ENCODE measurements around the gene FCRLB. TPM values are rescaled to one million over a fixed set of nuclear protein-coding genes. Genes with fewer than 3 reads are reported as not detected.
A peak's percentile ranks its signal among the peaks of the same experiment; 100 is the strongest.

FCRLB gene
- total and polyA plus RNA-seq, 9 of the 15 experiments (the other 6 are each of a cell fraction or from before 2014, with no cell fraction given): 0.20 to 4.6 (median 1.3) TPM

DNA sequence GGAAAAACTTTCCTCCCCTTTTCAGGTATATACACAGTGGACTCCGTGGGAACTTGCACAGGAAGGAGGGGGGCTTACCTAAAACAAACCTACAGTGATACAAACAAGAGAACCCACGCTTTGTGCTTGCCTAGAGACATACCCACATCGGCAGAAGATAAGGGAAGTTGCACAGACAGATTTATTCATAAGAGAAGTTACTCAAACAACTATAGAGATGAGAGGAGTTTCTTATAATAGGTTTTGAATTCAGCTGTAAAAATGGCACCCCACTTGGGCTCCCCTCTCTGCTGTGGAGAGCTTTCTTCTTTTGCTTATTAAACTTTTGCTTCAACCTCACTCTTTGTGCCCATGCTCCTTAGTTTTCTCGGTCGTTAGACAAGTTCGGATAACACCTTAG is 26.5 kb downstream of the FCRLB start:
- Histone ChIP-seq H3K4me3 (no peak overlapping the region), H3K4me1 (replicated peaks in 1 of 2; ENCODE audit: control insufficient read depth in 2 of 2, insufficient read depth in 2 of 2, low read length in 2 of 2) (peaks cover 14 to 29% of the 10 kb centered on the region in 2 experiments; a peak in 4 of 5 replicates), H3K4me2 (ENCODE audit: insufficient read depth, low read length) (no peak overlapping the region), H3K79me2 (ENCODE audit: control insufficient read depth, insufficient read depth, low read length) (peaks cover 31% of the 10 kb centered on the region), H3K9me1 (ENCODE audit: control insufficient read depth, insufficient read depth, low read length) (no peaks in the 10 kb centered on the region), H3K9me3 (replicated peaks; ENCODE audit: control insufficient read depth, insufficient read depth, low read depth, low read length) (no peaks in the 10 kb centered on the region), H3K36me3 (ENCODE audit: control insufficient read depth, insufficient read depth, low read length) (peaks cover 19% of the 10 kb centered on the region), H3K27ac (ENCODE audit: extremely low read depth, low read depth, low read length) (no peak overlapping the region), H2AFZ (ENCODE audit: low read depth, low read length) (no peak overlapping the region), H3K9ac (ENCODE audit: insufficient read depth in 1 of 2, low read depth in 2 of 2, low read length in 2 of 2) (no peak overlapping the region), H3K27me3 (ENCODE audit: control insufficient read depth in 2 of 2, insufficient read depth in 2 of 2, low read length in 2 of 2) (no peaks in the 10 kb centered on the region), H4K20me1 (replicated peaks; ENCODE audit: control insufficient read depth, insufficient read depth, low read length) (no peaks in the 10 kb centered on the region; the same call in 1 of the 2 replicates)
- FAIRE-seq (no peak), ATAC-seq (no peak), DNase-seq (ENCODE audit: extremely low read depth in 1 of 4, low spot score in 3 of 4) (no peak)
- WGBS (ENCODE audit: insufficient coverage, low coverage, missing lambda C conversion rate): 14% methylated on average over 6 of the region's 6 CpGs
- BruUV-seq (replicated peaks): no TSS peak
- POLR2A ChIA-PET: interaction anchor here (0.6 to 1.9 kb wide), 2 partner anchors 9 to 15 kb away, joined by 3 to 5 read pairs; no protein-coding TSS in a partner anchor
- intact Hi-C loops (cut with micrococcal nuclease) (loop anchor here (10.0 kb wide), 1 partner anchor 263 kb away; no protein-coding TSS in a partner anchor), in situ Hi-C loops (cut with MboI) (no loop called here)
- TF ChIP-seq SPI1 (IDR thresholded peaks at IDR 0.05; ENCODE audit: borderline replicate concordance, low read depth, low read length) (no peak), SAP30 (IDR thresholded peaks at IDR 0.05; ENCODE audit: borderline replicate concordance, insufficient read depth, low read depth, low read length, poor library complexity, severe bottlenecking) (no peak), KDM1A (IDR thresholded peaks at IDR 0.05) (0 out of 4 replicates have a peak, but pooled peaks of 1 of the 2 experiments have one; percentile 3), ZKSCAN1 (IDR thresholded peaks at IDR 0.05; ENCODE audit: low read depth, low read length) (no peak), KLF1 (tag; IDR thresholded peaks at IDR 0.05) (no peak), NR2F6 (CRISPR knock-in tag; IDR thresholded peaks at IDR 0.05) (no peak), HMG20A (CRISPR knock-in tag; conservative IDR thresholded peaks at IDR 0.05) (no peak), MEIS2 (IDR thresholded peaks at IDR 0.05; ENCODE audit: partially characterized antibody) (peak; percentile 16)
- TF ChIP-seq, protein P1, sequence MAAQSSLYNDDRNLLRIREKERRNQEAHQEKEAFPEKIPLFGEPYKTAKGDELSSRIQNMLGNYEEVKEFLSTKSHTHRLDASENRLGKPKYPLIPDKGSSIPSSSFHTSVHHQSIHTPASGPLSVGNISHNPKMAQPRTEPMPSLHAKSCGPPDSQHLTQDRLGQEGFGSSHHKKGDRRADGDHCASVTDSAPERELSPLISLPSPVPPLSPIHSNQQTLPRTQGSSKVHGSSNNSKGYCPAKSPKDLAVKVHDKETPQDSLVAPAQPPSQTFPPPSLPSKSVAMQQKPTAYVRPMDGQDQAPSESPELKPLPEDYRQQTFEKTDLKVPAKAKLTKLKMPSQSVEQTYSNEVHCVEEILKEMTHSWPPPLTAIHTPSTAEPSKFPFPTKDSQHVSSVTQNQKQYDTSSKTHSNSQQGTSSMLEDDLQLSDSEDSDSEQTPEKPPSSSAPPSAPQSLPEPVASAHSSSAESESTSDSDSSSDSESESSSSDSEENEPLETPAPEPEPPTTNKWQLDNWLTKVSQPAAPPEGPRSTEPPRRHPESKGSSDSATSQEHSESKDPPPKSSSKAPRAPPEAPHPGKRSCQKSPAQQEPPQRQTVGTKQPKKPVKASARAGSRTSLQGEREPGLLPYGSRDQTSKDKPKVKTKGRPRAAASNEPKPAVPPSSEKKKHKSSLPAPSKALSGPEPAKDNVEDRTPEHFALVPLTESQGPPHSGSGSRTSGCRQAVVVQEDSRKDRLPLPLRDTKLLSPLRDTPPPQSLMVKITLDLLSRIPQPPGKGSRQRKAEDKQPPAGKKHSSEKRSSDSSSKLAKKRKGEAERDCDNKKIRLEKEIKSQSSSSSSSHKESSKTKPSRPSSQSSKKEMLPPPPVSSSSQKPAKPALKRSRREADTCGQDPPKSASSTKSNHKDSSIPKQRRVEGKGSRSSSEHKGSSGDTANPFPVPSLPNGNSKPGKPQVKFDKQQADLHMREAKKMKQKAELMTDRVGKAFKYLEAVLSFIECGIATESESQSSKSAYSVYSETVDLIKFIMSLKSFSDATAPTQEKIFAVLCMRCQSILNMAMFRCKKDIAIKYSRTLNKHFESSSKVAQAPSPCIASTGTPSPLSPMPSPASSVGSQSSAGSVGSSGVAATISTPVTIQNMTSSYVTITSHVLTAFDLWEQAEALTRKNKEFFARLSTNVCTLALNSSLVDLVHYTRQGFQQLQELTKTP (IDR thresholded peaks at IDR 0.05; ENCODE audit: low read depth in 1 of 2, partially characterized antibody in 2 of 2): no peak
- CTCF ChIA-PET (ENCODE audit: low intra/inter-chr PET ratio): interaction anchor here (0.6 to 1.1 kb wide), 2 partner anchors 13 to 344 kb away, joined by 3 to 4 read pairs; no protein-coding TSS in a partner anchor

Measured in K562 (cell line).